H1 (cell line): ENCODE data around the gene U2SURP. TPM values are rescaled to one million over a fixed set of nuclear protein-coding genes. Genes with fewer than 3 reads are reported as not detected.

Source experiments
- ATF3 ChIP-seq: IDR thresholded peaks from 2 replicates; pipeline ENCODE4 v1.6.1; 2011; ENCODE audit warnings: low read depth, mild to moderate bottlenecking, low read length; ENCODE audit not compliant: insufficient read depth
- POLR2AphosphoS5 ChIP-seq: IDR thresholded peaks from 2 replicates; pipeline ENCODE4 v1.6.1; 2011; ENCODE audit warnings: low read depth, low read length
- RBBP5 ChIP-seq: IDR thresholded peaks from 2 replicates; pipeline ENCODE4 v1.7.1; 2012; ENCODE audit warnings: low read depth, mild to moderate bottlenecking, inconsistent platforms, low read length, moderate library complexity, borderline replicate concordance
- polyA plus RNA-seq, 7 experiments: library from polyadenylated mRNA; depleted of rRNA in 3 of 7; stranded (reverse) in 5 of 7; unstranded in 2 of 7; fragments of >200 nt in 5 of 7; fragments of 200-250 nt in 2 of 7; gene quantifications; 1 replicate in 5 of 7; 2 replicates in 1 of 7; 4 replicates in 1 of 7; pipeline versions ENCODE4 v1.2.1 to v1.2.3, GENCODE V29; 2011 to 2013; ENCODE audit warnings: missing spikeins in 2 of 7, mixed read lengths in 2 of 7
- total RNA-seq: library from RNA; stranded (reverse); fragmentation: NEBNext Ultra II Directional; extraction: Animal tissue kit (Norgen Biotek cat#: 25700); gene quantifications from 2 replicates; pipeline ENCODE4 v1.2.1, GENCODE V29; 2021
- TF ChIP-seq, protein P1 (sequence below), 3 experiments: IDR thresholded peaks; 1 replicate in 2 of 3; 2 replicates in 1 of 3; pipeline versions ENCODE4 v1.5.1 to v1.6.1; 2011; ENCODE audit warnings: low read length in 3 of 3, mild to moderate bottlenecking in 3 of 3, inconsistent platforms in 2 of 3, low read depth in 1 of 3, moderate library complexity in 1 of 3; ENCODE audit not compliant: insufficient read depth in 1 of 3; ENCODE audit errors: control extremely low read depth in 1 of 3
- TF ChIP-seq, protein P2 (sequence below): fragments of 300-600 bp; sonication (generic); IDR thresholded peaks from 2 replicates; pipeline ENCODE4 v1.7.1; 2012; ENCODE audit warnings: low read length, moderate library complexity, mild to moderate bottlenecking, inconsistent platforms; ENCODE audit not compliant: insufficient replicate concordance

The U2SURP gene
- total and polyA plus RNA-seq, 2 of the 8 experiments (the other 6 are each of a cell fraction or from before 2014, with no cell fraction given): 22.2 to 167 TPM

DNA sequence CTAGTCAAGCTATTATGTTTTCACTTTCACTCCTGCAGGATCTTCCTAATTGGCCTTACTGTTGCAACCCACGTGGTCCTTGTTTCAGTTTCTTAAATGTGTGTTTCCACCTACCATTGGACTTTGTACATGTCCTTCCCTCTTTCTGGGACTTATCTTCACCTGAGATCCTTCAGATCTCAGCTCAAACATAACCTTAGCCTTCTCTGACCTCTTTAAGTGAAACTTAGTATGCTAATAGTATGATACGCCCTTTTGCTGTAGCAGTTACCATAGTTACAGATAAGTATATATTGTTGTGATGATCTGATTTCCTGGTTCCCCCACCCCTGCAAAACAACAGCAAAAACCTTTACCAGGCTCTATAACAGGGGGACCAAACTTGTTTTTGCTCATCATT is 35.2 kb downstream of the U2SURP start (continued):
- TF ChIP-seq, protein P1, sequence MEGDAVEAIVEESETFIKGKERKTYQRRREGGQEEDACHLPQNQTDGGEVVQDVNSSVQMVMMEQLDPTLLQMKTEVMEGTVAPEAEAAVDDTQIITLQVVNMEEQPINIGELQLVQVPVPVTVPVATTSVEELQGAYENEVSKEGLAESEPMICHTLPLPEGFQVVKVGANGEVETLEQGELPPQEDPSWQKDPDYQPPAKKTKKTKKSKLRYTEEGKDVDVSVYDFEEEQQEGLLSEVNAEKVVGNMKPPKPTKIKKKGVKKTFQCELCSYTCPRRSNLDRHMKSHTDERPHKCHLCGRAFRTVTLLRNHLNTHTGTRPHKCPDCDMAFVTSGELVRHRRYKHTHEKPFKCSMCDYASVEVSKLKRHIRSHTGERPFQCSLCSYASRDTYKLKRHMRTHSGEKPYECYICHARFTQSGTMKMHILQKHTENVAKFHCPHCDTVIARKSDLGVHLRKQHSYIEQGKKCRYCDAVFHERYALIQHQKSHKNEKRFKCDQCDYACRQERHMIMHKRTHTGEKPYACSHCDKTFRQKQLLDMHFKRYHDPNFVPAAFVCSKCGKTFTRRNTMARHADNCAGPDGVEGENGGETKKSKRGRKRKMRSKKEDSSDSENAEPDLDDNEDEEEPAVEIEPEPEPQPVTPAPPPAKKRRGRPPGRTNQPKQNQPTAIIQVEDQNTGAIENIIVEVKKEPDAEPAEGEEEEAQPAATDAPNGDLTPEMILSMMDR (IDR thresholded peaks at IDR 0.05; ENCODE audit: control extremely low read depth in 1 of 3, insufficient read depth in 1 of 3, low read depth in 1 of 3, low read length in 3 of 3): no peak
- TF ChIP-seq POLR2AphosphoS5 (no peak), RBBP5 (no peak), ATF3 (no peak)
- TF ChIP-seq, protein P2, sequence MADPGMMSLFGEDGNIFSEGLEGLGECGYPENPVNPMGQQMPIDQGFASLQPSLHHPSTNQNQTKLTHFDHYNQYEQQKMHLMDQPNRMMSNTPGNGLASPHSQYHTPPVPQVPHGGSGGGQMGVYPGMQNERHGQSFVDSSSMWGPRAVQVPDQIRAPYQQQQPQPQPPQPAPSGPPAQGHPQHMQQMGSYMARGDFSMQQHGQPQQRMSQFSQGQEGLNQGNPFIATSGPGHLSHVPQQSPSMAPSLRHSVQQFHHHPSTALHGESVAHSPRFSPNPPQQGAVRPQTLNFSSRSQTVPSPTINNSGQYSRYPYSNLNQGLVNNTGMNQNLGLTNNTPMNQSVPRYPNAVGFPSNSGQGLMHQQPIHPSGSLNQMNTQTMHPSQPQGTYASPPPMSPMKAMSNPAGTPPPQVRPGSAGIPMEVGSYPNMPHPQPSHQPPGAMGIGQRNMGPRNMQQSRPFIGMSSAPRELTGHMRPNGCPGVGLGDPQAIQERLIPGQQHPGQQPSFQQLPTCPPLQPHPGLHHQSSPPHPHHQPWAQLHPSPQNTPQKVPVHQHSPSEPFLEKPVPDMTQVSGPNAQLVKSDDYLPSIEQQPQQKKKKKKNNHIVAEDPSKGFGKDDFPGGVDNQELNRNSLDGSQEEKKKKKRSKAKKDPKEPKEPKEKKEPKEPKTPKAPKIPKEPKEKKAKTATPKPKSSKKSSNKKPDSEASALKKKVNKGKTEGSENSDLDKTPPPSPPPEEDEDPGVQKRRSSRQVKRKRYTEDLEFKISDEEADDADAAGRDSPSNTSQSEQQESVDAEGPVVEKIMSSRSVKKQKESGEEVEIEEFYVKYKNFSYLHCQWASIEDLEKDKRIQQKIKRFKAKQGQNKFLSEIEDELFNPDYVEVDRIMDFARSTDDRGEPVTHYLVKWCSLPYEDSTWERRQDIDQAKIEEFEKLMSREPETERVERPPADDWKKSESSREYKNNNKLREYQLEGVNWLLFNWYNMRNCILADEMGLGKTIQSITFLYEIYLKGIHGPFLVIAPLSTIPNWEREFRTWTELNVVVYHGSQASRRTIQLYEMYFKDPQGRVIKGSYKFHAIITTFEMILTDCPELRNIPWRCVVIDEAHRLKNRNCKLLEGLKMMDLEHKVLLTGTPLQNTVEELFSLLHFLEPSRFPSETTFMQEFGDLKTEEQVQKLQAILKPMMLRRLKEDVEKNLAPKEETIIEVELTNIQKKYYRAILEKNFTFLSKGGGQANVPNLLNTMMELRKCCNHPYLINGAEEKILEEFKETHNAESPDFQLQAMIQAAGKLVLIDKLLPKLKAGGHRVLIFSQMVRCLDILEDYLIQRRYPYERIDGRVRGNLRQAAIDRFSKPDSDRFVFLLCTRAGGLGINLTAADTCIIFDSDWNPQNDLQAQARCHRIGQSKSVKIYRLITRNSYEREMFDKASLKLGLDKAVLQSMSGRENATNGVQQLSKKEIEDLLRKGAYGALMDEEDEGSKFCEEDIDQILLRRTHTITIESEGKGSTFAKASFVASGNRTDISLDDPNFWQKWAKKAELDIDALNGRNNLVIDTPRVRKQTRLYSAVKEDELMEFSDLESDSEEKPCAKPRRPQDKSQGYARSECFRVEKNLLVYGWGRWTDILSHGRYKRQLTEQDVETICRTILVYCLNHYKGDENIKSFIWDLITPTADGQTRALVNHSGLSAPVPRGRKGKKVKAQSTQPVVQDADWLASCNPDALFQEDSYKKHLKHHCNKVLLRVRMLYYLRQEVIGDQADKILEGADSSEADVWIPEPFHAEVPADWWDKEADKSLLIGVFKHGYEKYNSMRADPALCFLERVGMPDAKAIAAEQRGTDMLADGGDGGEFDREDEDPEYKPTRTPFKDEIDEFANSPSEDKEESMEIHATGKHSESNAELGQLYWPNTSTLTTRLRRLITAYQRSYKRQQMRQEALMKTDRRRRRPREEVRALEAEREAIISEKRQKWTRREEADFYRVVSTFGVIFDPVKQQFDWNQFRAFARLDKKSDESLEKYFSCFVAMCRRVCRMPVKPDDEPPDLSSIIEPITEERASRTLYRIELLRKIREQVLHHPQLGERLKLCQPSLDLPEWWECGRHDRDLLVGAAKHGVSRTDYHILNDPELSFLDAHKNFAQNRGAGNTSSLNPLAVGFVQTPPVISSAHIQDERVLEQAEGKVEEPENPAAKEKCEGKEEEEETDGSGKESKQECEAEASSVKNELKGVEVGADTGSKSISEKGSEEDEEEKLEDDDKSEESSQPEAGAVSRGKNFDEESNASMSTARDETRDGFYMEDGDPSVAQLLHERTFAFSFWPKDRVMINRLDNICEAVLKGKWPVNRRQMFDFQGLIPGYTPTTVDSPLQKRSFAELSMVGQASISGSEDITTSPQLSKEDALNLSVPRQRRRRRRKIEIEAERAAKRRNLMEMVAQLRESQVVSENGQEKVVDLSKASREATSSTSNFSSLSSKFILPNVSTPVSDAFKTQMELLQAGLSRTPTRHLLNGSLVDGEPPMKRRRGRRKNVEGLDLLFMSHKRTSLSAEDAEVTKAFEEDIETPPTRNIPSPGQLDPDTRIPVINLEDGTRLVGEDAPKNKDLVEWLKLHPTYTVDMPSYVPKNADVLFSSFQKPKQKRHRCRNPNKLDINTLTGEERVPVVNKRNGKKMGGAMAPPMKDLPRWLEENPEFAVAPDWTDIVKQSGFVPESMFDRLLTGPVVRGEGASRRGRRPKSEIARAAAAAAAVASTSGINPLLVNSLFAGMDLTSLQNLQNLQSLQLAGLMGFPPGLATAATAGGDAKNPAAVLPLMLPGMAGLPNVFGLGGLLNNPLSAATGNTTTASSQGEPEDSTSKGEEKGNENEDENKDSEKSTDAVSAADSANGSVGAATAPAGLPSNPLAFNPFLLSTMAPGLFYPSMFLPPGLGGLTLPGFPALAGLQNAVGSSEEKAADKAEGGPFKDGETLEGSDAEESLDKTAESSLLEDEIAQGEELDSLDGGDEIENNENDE: no peak
